Measurements from ENCODE around the gene NDUFAB1. TPM values are rescaled to one million over a fixed set of nuclear protein-coding genes. Genes with fewer than 3 reads are reported as not detected.

NDUFAB1 gene
- total and polyA plus RNA-seq, 2 of the 13 experiments (the other 11 are each of a cell fraction or from before 2014, with no cell fraction given), result 221 to 601 TPM

- TF ChIP-seq TEF (CRISPR knock-in tag; IDR thresholded peaks at IDR 0.05) (peak; percentile 58; the same call in 1 of the 2 replicates), JUN (CRISPR knock-in tag; IDR thresholded peaks at IDR 0.05) (0 out of 2 replicates have a peak, but pooled peaks have one; percentile 43), MED13 (CRISPR knock-in tag; IDR thresholded peaks at IDR 0.05) (peak; percentile 86; the same call in 1 of the 2 replicates), ARNT (IDR thresholded peaks at IDR 0.05) (no peak), U2AF2 (IDR thresholded peaks at IDR 0.05; ENCODE audit: low read depth, low read length) (peak; percentile 36; the same call in 1 of the 2 replicates), E2F2 (CRISPR knock-in tag; IDR thresholded peaks at IDR 0.05; ENCODE audit: borderline replicate concordance) (peak; percentile 72; the same call in 1 of the 2 replicates), SOX13 (IDR thresholded peaks at IDR 0.05) (no peak), SOX13 (CRISPR knock-in tag; conservative IDR thresholded peaks at IDR 0.05 in 1 of 2, IDR thresholded peaks at IDR 0.05 in 1 of 2) (peak in 1 of 2 experiments; percentile 67; a peak in 2 of 4 replicates), SP140L (CRISPR knock-in tag; IDR thresholded peaks at IDR 0.05; ENCODE audit: borderline replicate concordance) (no peak), ATF2 (CRISPR knock-in tag; IDR thresholded peaks at IDR 0.05) (peak; percentile 88), SNAI1 (CRISPR knock-in tag; IDR thresholded peaks at IDR 0.05; ENCODE audit: borderline replicate concordance) (peak; percentile 99), ZNF160 (CRISPR knock-in tag; IDR thresholded peaks at IDR 0.05) (peak; percentile 74), FOXP4 (CRISPR knock-in tag; IDR thresholded peaks at IDR 0.05) (peak; percentile 63), MZF1 (CRISPR knock-in tag; IDR thresholded peaks at IDR 0.05; ENCODE audit: borderline replicate concordance) (no peak; the same call in 1 of the 2 replicates), SIX1 (CRISPR knock-in tag; IDR thresholded peaks at IDR 0.05; ENCODE audit: borderline replicate concordance) (peak; percentile 28; the same call in 1 of the 2 replicates), MTA1 (CRISPR knock-in tag; IDR thresholded peaks at IDR 0.05; ENCODE audit: borderline replicate concordance) (peak; percentile 77), NR3C1 (CRISPR knock-in tag; IDR thresholded peaks at IDR 0.05) (0 out of 2 replicates have a peak, but pooled peaks have one; percentile 52), ZNF441 (CRISPR knock-in tag; IDR thresholded peaks at IDR 0.05; ENCODE audit: borderline replicate concordance) (peak; percentile 93), HCFC1 (IDR thresholded peaks at IDR 0.05; ENCODE audit: low read depth, low read length) (peak; percentile 88)
Observed at GRCh38 chr16:23640931-23641765, 45.0 kb upstream of the NDUFAB1 start, which contains the start of the genes DCTN5 and PALB2 (continued).

Data from HepG2 (cell line).